IPS-20b (cell line): ENCODE data around the gene ATP10B.

Source experiments
- H3K27ac ChIP-seq: one replicate; pipeline ENCODE4 v1.5.1; 2013; ENCODE audit warnings: low read length
- H3K27me3 ChIP-seq: 2 replicates; pipeline ENCODE4 v1.6.1; 2013; ENCODE audit warnings: mild to moderate bottlenecking, low read length, inconsistent platforms; ENCODE audit not compliant: insufficient read depth
- H3K36me3 ChIP-seq: 2 replicates; pipeline ENCODE4 v1.6.1; 2013; ENCODE audit warnings: low read depth, mild to moderate bottlenecking, inconsistent platforms, low read length, moderate library complexity; ENCODE audit not compliant: insufficient read depth
- H3K4me1 ChIP-seq: 2 replicates; pipeline ENCODE4 v1.6.1; 2013; ENCODE audit warnings: mild to moderate bottlenecking, control low read depth, inconsistent platforms, low read length, moderate library complexity; ENCODE audit not compliant: insufficient read depth
- H3K4me3 ChIP-seq: 2 replicates; pipeline ENCODE4 v1.5.1; 2013; ENCODE audit warnings: mild to moderate bottlenecking, low read length, inconsistent platforms
- H3K9ac ChIP-seq: 2 replicates; pipeline ENCODE4 v1.6.1; 2013; ENCODE audit warnings: low read depth, mild to moderate bottlenecking, inconsistent platforms, low read length, moderate library complexity
- H3K9me3 ChIP-seq: 2 replicates; pipeline ENCODE4 v1.6.1; 2013; ENCODE audit warnings: mild to moderate bottlenecking, low read depth, low read length, inconsistent platforms; ENCODE audit not compliant: insufficient read depth

The ATP10B gene

DNA sequence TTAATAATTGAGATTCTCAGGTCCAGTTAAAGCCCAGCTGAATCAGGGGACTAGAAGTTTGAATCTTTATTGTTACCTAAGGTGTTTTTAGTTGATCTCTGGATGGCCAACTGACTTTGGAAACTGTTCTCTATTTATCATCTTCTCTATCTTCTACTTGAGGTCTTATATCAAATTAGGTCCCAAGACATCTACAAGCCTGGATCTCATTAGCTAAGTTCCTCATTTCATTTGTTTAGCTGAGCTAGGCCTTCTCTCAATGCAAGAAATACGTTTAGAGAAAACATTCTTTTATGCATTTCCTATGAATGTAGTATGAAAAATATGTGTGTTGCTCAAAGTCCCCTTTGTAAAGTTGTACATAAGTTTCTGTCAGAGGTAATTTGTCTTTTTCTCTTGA lies 233.7 kb downstream of the ATP10B start:
- Histone ChIP-seq H3K36me3 (no peaks in the 10 kb centered on the region), H3K4me3 (no peak overlapping the region), H3K9me3 (no peaks in the 10 kb centered on the region), H3K27me3 (no peaks in the 10 kb centered on the region), H3K4me1 (no peaks in the 10 kb centered on the region), H3K27ac (no peak overlapping the region), H3K9ac (no peak overlapping the region)

DNA sequence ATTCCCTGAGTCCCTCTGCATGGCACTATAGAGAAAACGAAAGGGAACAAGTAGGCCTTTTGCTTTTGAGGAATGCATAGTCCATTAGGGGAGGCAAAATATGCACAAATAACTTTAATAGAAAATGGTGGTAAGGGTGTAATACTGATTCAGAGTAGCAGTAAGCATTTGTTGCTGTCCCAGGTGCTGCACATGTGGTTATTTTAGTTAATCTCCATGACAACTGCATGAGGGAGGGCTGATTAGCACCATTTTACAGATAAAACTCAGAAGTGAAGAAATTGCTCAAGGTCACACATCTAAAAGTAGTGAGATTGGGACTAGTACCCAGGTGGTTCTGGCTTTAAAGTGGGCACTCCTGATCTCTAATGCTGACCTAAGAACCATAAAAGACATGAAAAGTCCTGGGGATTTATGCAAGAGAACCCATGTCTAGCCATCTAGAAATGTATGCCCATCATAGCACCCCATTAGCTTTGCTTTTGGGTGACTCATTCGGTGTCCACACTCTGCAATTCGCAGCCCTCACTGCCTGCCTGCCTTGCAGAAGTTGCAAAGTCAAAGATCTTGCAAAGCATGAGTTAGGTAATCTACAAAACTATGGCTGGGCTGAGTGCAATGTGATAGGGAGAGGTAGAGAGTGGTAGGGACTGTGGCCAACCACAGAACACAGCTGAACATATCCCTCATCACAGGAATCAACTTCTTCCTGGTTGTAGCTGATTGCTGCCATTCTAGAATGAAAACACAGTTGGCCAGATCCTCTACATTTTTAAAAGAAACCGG lies 235.1 kb downstream of the ATP10B start:
- no peak overlapping the region for H3K27ac ChIP-seq
- H3K36me3 ChIP-seq = no peaks in the 10 kb centered on the region
- H3K27me3 ChIP-seq = no peaks in the 10 kb centered on the region
- H3K9me3 ChIP-seq = no peaks in the 10 kb centered on the region
- no peak overlapping the region for H3K4me3 ChIP-seq
- no peak overlapping the region for H3K9ac ChIP-seq
- H3K4me1 ChIP-seq = no peaks in the 10 kb centered on the region

DNA sequence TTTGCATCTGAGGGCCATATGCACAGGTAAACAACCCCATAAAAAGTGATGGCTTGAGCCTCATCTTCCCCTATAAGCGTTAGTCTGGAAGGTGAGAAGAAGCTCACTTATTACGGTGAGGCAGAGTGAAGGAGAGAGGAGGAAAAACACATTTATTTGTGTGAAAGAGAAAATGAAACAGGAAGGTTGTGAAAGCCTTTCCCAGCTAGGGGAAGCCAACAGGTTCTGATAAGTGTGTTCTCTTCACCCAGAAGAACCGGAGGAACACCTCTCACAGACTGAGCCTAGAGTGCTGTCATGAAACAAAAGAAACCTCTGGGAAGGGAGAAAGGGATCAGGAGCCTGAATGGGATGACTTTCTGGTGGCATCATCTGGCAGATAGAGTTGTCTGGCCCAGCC lies 237.9 kb downstream of the ATP10B start:
- Histone ChIP-seq H3K4me1 (no peaks in the 10 kb centered on the region), H3K27ac (no peak overlapping the region), H3K9me3 (peaks cover 4% of the 10 kb centered on the region; the same call in 1 of the 2 replicates), H3K27me3 (no peaks in the 10 kb centered on the region), H3K4me3 (no peak overlapping the region), H3K36me3 (no peaks in the 10 kb centered on the region), H3K9ac (no peak overlapping the region)

DNA sequence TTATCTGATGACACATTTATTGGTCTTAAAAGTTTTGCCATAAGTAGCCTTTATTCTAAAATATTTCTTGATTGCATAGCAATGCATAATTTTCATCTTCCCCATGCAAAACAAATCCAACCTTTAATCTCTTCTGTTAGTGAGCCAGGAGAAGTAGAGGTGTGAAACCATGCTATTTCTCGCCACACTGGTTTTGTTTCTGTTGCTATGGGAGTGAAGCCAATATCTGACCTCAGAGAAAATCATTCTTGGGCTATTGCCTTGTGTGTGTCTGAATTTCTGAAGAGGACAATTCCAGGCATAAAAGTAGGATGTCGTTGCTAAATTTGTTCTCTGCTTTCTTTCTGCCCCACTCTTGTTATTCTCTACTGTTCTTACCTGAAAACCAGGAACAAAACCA lies 246.7 kb downstream of the ATP10B start:
- no peak overlapping the region for H3K27ac ChIP-seq
- H3K9ac ChIP-seq = no peak overlapping the region
- H3K36me3 ChIP-seq = no peaks in the 10 kb centered on the region
- no peaks in the 10 kb centered on the region for H3K27me3 ChIP-seq
- H3K9me3 ChIP-seq = peaks cover 3% of the 10 kb centered on the region; the same call in 1 of the 2 replicates
- H3K4me3 ChIP-seq = no peak overlapping the region
- no peaks in the 10 kb centered on the region for H3K4me1 ChIP-seq

DNA sequence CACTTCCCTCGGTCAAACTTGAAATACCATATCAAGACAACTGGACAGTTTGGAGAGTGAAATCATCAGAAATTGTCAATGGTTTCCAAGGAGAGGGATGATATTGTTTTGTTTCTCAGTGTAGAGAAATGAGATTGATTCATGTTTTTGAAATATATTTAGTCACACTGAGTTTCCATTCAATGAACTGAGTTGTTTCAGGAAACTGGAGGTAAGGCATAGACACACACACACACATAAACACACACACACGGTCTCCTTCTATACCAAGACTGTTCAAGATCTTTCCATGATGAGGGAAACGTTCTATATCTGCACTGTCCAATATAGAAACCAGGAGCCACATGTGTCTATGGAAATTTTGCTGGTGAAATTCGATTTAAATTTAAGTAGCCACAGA lies 247.5 kb downstream of the ATP10B start:
- no peaks in the 10 kb centered on the region for H3K36me3 ChIP-seq
- no peak overlapping the region for H3K27ac ChIP-seq
- H3K4me3 ChIP-seq = no peak overlapping the region
- H3K4me1 ChIP-seq = no peaks in the 10 kb centered on the region
- H3K9ac ChIP-seq = no peak overlapping the region
- no peaks in the 10 kb centered on the region for H3K9me3 ChIP-seq
- H3K27me3 ChIP-seq = no peaks in the 10 kb centered on the region

DNA sequence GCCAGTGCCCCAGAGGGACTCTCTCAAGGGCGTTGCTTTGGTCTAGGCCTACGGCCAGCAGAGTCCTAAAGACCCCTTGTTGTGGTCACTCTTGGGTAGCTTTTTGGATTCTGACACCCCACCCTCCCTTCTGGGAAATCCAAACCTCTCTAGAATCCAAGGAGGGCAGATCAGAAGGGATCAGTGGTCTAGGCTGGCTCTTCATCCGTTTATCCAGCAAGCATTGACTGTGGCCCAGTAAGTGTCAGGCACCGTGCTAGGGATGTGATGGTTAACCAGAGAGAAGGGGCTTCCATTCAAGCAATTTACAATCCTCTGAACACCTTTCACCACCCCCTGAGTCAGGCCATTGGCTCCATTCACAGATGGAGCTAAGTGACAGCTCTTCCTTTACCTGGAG lies 249.3 kb downstream of the ATP10B start:
- Histone ChIP-seq H3K27me3 (no peaks in the 10 kb centered on the region), H3K4me1 (no peaks in the 10 kb centered on the region), H3K27ac (no peak overlapping the region), H3K9me3 (no peaks in the 10 kb centered on the region), H3K4me3 (no peak overlapping the region), H3K36me3 (no peaks in the 10 kb centered on the region), H3K9ac (no peak overlapping the region)

DNA sequence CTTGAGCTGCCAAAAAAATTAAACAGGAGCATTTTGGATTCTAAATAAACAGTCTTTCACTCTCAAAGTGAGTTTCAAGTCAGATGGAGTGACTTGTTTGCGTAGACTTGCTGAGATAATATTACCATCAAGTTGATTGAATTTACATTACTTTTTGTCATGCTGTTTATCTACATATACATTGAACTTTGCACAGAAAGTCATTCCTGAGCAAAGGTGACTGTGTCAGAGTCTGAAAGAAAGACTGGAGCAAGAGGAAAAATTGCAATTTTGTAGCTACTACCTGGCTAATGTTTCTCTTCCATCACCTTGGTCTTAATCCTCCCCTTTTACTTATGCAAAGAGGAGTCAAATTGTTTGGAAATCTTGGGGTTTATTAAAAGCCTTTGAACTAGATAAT lies 251.0 kb downstream of the ATP10B start:
- Histone ChIP-seq H3K4me3 (no peak overlapping the region), H3K36me3 (no peaks in the 10 kb centered on the region)

DNA sequence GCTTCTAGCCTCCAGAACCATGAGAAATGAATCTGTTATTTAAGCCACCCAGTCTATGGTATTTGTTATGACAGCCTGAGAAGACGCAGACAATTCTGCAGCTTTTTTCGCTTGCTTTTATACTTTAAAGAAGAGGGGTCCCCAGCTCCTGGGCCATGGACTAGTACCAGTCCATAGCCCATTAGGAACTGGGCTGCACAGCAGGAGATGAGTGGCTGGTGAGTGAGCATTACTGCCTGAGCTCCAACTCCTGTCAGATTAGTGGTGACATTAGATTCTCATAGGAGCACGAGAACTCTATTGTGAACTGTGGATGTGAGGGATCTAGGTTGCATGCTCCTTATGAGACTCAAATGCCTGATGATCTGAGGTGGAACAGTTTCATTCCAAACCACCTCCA lies 278.7 kb downstream of the ATP10B start:
- Histone ChIP-seq H3K27ac (no peak overlapping the region), H3K4me1 (no peaks in the 10 kb centered on the region), H3K9ac (no peak overlapping the region), H3K4me3 (no peak overlapping the region), H3K9me3 (no peaks in the 10 kb centered on the region), H3K27me3 (no peaks in the 10 kb centered on the region), H3K36me3 (no peaks in the 10 kb centered on the region)

More for the DNA sequence above, 251.0 kb downstream of the ATP10B start:
- H3K9me3 ChIP-seq = no peaks in the 10 kb centered on the region
- H3K4me1 ChIP-seq = no peaks in the 10 kb centered on the region
- no peaks in the 10 kb centered on the region for H3K27me3 ChIP-seq
- H3K27ac ChIP-seq = no peak overlapping the region
- no peak overlapping the region for H3K9ac ChIP-seq

DNA sequence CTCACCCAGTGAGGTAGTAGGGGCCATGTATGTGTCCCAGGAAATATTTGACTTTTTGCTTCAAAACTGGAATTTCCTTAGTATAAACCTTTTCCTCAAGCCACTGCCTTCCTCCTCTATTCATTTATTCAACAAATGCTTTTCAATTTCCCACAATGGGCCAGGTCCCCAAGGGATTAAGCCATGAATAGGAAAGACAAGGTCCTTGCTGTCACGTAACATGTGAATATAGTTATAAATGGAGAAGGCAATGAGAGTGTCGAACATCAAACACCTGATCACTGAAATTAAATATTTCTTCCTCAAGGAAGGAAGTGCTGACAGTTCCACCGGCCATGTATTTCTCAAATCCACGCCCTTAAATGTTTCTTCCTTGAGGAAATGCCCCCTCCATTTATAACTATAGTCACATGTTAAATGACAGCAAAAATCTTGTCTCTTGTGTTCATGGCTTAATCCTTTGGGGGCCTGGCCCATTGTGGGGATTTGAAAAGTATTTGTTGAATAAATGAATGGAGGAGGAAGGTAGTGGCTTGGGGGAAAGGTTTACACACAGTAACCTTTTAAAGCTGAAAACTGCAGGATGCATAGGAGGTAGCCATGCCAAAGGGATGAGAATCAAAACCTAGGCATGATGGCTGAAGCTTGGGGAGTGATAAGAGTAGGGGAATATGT lies 284.8 kb downstream of the ATP10B start:
- Histone ChIP-seq H3K9me3 (no peaks in the 10 kb centered on the region), H3K4me3 (no peak overlapping the region), H3K36me3 (no peaks in the 10 kb centered on the region), H3K4me1 (no peaks in the 10 kb centered on the region), H3K27me3 (no peaks in the 10 kb centered on the region), H3K27ac (no peak overlapping the region), H3K9ac (no peak overlapping the region)

DNA sequence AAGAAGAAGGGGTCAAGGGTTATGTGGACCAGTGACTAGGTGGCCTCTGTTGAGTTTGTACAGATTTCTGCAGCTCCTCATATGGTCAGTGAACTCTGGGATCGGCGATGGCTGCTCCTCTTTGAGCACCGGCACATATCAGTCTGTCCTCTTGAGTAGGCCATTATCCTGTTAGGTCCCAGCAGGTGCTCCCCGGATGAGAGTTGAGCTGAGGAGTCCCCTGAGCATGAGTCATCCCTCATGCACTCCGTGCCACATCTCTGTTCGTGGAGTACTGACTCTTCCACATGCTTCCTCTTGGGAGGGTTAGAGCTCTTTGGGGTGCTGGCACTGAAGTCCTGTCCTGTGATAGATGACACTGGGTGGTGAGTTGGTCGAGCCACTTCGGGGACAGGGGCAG lies 286.6 kb downstream of the ATP10B start:
- Histone ChIP-seq H3K9me3 (no peaks in the 10 kb centered on the region), H3K27me3 (no peaks in the 10 kb centered on the region), H3K36me3 (no peaks in the 10 kb centered on the region), H3K9ac (no peak overlapping the region), H3K27ac (no peak overlapping the region), H3K4me1 (no peaks in the 10 kb centered on the region), H3K4me3 (no peak overlapping the region)

DNA sequence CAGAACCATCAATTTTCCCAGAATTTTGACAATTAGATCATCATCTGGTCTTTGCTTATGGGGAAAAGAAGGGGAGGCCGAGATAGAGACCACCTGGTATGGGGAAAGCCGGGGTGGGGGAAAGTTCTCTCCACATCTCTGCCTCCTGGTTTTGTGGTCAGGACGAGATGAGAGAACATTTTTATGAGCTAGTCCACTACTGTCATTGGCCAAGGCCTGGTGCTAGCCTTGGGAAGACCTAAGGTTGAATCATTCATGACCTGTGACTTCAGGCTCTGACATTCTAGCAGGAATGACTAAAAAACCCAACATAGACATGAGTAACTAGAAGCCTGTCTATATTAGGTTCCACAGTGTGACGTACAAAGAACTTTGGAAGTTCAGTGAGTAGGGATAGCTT lies 295.2 kb downstream of the ATP10B start:
- no peaks in the 10 kb centered on the region for H3K9me3 ChIP-seq
- no peaks in the 10 kb centered on the region for H3K27me3 ChIP-seq
- H3K27ac ChIP-seq = no peak overlapping the region
- no peak overlapping the region for H3K4me3 ChIP-seq
- H3K4me1 ChIP-seq = no peaks in the 10 kb centered on the region
- no peak overlapping the region for H3K9ac ChIP-seq
- no peaks in the 10 kb centered on the region for H3K36me3 ChIP-seq

DNA sequence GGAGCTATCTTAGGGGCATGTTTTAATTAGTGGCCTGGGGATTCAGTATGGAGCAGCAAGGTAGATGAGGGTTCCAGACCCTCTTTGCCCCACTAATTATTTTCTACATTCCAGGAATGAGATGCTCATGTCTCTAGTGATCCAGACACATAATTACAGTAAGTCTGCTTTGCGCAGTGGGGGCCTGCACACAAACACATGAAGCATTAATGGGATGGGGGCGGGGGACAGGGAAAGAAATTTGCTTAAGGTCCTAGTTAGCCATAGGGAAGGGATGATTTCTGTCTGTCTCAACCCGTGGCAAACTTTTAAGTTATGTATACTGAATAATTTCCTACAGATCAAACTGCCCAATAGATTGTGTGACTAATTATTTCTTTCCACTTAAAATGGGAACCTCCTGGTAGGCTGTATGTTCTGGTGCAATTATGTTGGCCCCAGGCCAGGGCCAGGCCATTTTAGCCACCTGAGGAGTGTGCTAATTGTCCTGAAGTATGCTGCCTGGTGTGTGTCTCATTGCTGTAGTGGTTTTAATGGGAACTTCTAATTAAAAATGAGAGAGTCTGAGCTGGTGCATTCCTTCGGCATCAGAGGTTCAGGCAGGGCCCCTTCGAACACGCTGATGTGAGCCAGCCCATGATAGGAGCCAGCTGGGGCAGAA lies 295.9 kb downstream of the ATP10B start:
- H3K4me1 ChIP-seq = no peaks in the 10 kb centered on the region
- H3K9me3 ChIP-seq = no peaks in the 10 kb centered on the region
- no peak overlapping the region for H3K9ac ChIP-seq
- H3K27me3 ChIP-seq = no peaks in the 10 kb centered on the region
- no peak overlapping the region for H3K4me3 ChIP-seq
- H3K27ac ChIP-seq = no peak overlapping the region
- no peaks in the 10 kb centered on the region for H3K36me3 ChIP-seq
